Sigmoid colon (tissue), 4 donors: ENCODE results near the gene ERMAP.

Experiments
- CTCF ChIP-seq, 4 experiments: fragments of 450-650 bp in 3 of 4; fragments of 200-600 bp in 1 of 4; IDR thresholded peaks; one replicate each; pipeline ENCODE4 v1.5.1; 2016 to 2019; ENCODE audit warnings: antibody characterized with exemption in 4 of 4, mild to moderate bottlenecking in 3 of 4, moderate library complexity in 2 of 4
- EP300 ChIP-seq, 4 donors: sonication (generic); formaldehyde crosslinking; IDR thresholded peaks; one replicate each; pipeline ENCODE4 v1.6.1; 2017; ENCODE audit warnings: antibody characterized with exemption in 4 of 4
- POLR2A ChIP-seq, 2 donors: fragments of 450-650 bp; IDR thresholded peaks; one replicate each; pipeline ENCODE4 v1.6.1; 2016; ENCODE audit warnings: antibody characterized with exemption in 2 of 2, mild to moderate bottlenecking in 2 of 2, moderate library complexity in 2 of 2
- POLR2AphosphoS5 ChIP-seq, 4 donors: sonication (generic); formaldehyde crosslinking; IDR thresholded peaks; one replicate each; pipeline ENCODE4 v1.6.1; 2017; ENCODE audit warnings: antibody characterized with exemption in 4 of 4

- TF ChIP-seq CTCF (IDR thresholded peaks at IDR 0.05), result no peak
- no peak for TF ChIP-seq POLR2AphosphoS5 (IDR thresholded peaks at IDR 0.05)
- no peak for TF ChIP-seq POLR2A (IDR thresholded peaks at IDR 0.05)
- TF ChIP-seq EP300 (IDR thresholded peaks at IDR 0.05), result no peak
Measured at GRCh38 chr1:42768172-42768571, 48.8 kb upstream of the ERMAP start.
